RWPE1 (cell line): Measurements from ENCODE around the gene TMEM117.

Source experiments
- CTCF ChIA-PET: fragments of 350-600 bp; sonication (Branson Sonifier 250); formaldehyde crosslinking; extraction: SDS; loops from one replicate; lab custom pipeline; 2021; lab: Yijun Ruan, JAX
- POLR2A ChIA-PET: fragments of 400-600 bp; formaldehyde crosslinking; extraction: SDS; loops from one replicate; lab custom pipeline; 2020; ENCODE audit warnings: antibody characterized with exemption; ENCODE audit not compliant: low non-redundant PET; lab: Yijun Ruan, JAX
- DNase-seq: peaks from one replicate; pipeline ENCODE4 v3.0.0; 2012; ENCODE audit warnings: low spot score
- H3K27ac ChIP-seq: fragments of 450-650 bp; 2 replicates; pipeline ENCODE4 v1.5.1; 2017
- TF ChIP-seq, protein P1 (sequence below): fragments of 450-650 bp; conservative IDR thresholded peaks from 2 replicates; pipeline ENCODE4 v1.5.1; 2017; ENCODE audit warnings: low read depth, mild to moderate bottlenecking

Gene TMEM117

DNA sequence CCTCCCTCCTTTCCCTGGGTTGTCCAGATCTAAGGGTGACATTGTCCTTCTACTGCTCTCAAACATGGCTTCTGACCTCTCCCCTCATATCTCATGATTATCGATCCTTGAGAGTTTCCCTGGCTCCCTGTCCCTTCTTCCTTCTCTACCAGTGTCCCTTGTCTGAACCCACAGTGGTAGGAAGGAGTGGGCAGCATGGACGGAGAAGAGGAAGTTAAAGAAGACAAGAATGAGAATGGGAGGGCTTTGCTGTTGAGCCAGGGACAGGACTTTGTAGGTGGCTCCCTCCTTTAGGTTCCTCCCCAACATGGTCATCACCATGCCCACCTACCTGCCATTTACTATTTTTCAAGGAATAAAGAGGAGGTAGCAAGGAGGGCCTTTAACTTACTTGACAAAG, 166.7 kb downstream of the TMEM117 start:
- no peak for DNase-seq
- no peak overlapping the region for H3K27ac ChIP-seq
- ChIA-PET POLR2A (no interaction called here), CTCF (no interaction called here)
- TF ChIP-seq, protein P1, sequence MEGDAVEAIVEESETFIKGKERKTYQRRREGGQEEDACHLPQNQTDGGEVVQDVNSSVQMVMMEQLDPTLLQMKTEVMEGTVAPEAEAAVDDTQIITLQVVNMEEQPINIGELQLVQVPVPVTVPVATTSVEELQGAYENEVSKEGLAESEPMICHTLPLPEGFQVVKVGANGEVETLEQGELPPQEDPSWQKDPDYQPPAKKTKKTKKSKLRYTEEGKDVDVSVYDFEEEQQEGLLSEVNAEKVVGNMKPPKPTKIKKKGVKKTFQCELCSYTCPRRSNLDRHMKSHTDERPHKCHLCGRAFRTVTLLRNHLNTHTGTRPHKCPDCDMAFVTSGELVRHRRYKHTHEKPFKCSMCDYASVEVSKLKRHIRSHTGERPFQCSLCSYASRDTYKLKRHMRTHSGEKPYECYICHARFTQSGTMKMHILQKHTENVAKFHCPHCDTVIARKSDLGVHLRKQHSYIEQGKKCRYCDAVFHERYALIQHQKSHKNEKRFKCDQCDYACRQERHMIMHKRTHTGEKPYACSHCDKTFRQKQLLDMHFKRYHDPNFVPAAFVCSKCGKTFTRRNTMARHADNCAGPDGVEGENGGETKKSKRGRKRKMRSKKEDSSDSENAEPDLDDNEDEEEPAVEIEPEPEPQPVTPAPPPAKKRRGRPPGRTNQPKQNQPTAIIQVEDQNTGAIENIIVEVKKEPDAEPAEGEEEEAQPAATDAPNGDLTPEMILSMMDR, result no peak

DNA sequence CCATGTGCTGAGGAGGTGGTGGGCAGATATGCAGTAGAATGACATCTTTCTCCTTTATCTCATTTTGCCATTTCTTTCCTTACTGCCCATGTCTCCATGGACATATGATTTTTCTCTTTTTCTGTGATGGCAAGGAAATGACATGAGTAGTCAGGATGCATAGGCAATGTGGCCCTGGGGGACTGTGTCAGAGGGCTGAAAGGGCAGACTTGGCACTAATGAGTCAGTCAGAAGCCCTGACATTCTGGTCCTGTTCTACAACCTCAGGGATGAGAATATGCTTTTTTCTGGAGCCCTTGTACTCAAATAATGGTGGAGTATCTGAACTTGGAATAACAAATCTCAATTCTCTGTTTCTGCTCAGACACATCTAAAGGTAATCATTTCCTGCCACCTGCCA, 167.8 kb downstream of the TMEM117 start:
- no peak for DNase-seq
- TF ChIP-seq, protein P1, result no peak
- no peak overlapping the region for H3K27ac ChIP-seq
- ChIA-PET CTCF (no interaction called here), POLR2A (no interaction called here)

DNA sequence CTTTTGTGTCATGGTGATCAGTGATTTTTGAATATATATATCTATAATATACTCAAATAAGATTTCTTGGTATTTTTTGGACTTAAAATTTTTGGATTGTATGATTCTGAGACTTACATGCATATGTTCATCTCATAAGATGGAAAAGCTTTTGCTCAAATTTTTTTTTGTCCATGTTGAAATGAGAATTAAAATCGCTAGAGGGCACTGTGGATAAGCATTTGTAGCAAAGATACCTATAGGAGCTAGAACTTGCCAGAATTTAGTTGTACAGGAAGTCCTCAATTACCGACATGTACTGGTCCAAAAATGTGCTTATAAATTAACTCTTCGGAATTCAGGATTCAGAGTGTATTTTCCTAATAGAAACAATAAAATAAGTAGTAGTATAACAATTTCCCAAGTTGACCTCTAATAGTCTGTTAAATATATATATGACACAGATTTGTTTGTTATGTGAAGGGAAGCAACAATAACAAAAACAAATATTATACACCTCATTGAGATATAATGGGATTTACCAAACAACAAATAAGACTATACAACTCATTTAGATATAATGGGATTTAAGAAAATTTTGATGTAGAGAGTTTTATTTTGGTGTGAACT, 179.6 kb downstream of the TMEM117 start:
- ChIA-PET POLR2A (no interaction called here), CTCF (interaction anchor here (0.6 to 1.1 kb wide), 14 partner anchors 14 to 1920 kb away, joined by 3 to 9 read pairs (median 3); no protein-coding TSS in a partner anchor)
- peak; percentile 38 for DNase-seq
- no peak overlapping the region for H3K27ac ChIP-seq
- TF ChIP-seq, protein P1, result peak; percentile 61; the same call in 1 of the 2 replicates

DNA sequence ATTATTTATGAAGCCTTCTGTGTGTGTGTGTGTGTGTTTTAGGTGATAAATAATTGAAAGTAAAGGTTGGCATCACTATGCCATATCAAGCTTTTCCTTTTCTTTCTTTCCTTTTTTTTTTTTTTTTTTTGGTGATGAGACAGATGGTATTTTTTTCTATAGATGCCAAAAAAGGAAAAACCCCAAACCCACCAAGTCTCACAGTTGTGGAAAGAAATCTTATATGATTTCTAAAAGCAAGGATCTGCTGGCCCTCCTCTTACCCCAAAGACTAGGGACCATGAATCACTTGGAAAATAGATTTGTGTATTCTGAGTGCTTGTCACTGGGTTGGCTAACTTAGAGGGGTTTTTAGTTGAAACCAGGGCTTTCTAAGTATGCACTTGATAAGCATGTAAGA, 181.3 kb downstream of the TMEM117 start:
- no peak overlapping the region for H3K27ac ChIP-seq
- no peak for DNase-seq
- ChIA-PET POLR2A (interaction anchor here (0.5 kb wide), 1 partner anchor 1567 kb away, joined by 3 read pairs; no protein-coding TSS in a partner anchor), CTCF (interaction anchor here (0.6 kb wide), 1 partner anchor 55 kb away, joined by 4 read pairs; no protein-coding TSS in a partner anchor)
- TF ChIP-seq, protein P1, result no peak

DNA sequence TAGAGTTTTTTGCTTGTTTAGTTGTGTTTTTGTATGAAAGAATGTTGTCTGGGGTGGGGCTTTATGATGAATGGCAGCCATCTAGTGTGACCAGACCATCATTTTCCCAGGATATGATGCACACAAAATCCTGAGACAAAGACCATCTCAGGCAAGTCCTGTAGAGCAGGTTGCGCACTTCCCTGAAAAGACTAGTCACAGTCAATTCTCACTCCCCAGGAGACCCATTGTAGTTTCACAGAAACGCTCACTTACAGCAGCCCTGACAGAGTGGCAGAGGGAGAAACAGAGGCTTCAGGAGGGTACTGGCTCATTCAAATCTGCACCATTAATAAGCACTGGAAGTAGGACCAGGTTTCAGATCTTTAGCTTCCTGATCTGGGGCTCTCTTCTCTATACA, 183.2 kb downstream of the TMEM117 start:
- ChIA-PET POLR2A (no interaction called here), CTCF (no interaction called here)

DNA sequence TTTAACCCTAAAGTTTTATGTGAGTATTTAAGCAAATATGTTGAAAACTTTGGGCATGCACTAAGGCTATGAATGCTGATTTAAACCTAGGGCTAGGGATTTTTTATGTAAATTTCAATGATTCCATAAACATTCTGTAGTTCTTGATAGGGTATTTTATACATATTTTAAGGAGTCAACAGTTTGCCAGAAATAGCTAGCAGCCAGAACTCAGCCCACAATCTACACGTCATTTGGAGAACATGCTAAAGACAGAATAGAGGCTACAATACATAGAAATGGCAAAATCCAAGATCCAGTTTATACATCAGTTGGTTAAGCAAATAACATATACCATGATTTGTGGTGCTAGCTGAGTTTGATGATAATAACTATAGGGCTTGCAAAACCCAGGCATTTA, 184.7 kb downstream of the TMEM117 start:
- TF ChIP-seq, protein P1, result no peak
- ChIA-PET CTCF (no interaction called here), POLR2A (no interaction called here)
- no peak overlapping the region for H3K27ac ChIP-seq
- DNase-seq, result no peak

More for the DNA sequence above, 183.2 kb downstream of the TMEM117 start:
- DNase-seq, result no peak
- H3K27ac ChIP-seq, result no peak overlapping the region
- TF ChIP-seq, protein P1, result no peak
